H1 (cell line): ENCODE measurements around the gene SYK. TPM values are rescaled to one million over a fixed set of nuclear protein-coding genes. Genes with fewer than 3 reads are reported as not detected.

Experiments
- CTCF ChIA-PET: fragments of 300-600 bp; sonication (Branson Sonifier 250); formaldehyde crosslinking; loops from one replicate; lab custom pipeline; 2021; ENCODE audit not compliant: partially characterized antibody; lab: Charles Lee
- POLR2A ChIA-PET: fragments of 300-600 bp; sonication (Branson Sonifier 250); formaldehyde crosslinking; loops from one replicate; lab custom pipeline; 2021; ENCODE audit warnings: inconsistent platforms; ENCODE audit not compliant: partially characterized antibody; lab: Charles Lee
- DNase-seq, 2 experiments: peaks; one replicate each; pipeline versions ENCODE4 v3.0.0 to v3.0.0-alpha.2; 2010 to 2022; ENCODE audit warnings: low spot score in 2 of 2, low read depth in 1 of 2, mixed read lengths in 1 of 2
- FAIRE-seq: peaks from 2 replicates; lab custom pipeline; 2011; peaks lifted over from hg19 to GRCh38; lab: Jason Lieb, UNC
- H2AFZ ChIP-seq: 2 replicates; pipeline ENCODE4 v1.8.1; 2012; ENCODE audit warnings: low read length, inconsistent platforms
- H2AK5ac ChIP-seq: 2 replicates; pipeline ENCODE4 v1.6.1; 2013; ENCODE audit warnings: low read depth, low read length
- H2BK120ac ChIP-seq: replicated peaks from 2 replicates; pipeline ENCODE3; 2013; ENCODE audit warnings: low read depth, low read length, inconsistent platforms
- H2BK12ac ChIP-seq: 2 replicates; pipeline ENCODE4 v1.6.1; 2013; ENCODE audit warnings: low read depth, low read length
- H2BK15ac ChIP-seq: 2 replicates; pipeline ENCODE4 v1.6.1; 2013; ENCODE audit warnings: low read length
- H2BK20ac ChIP-seq: 2 replicates; pipeline ENCODE4 v1.6.1; 2013; ENCODE audit warnings: low read length
- H2BK5ac ChIP-seq: 2 replicates; pipeline ENCODE4 v1.6.1; 2013; ENCODE audit warnings: low read depth, low read length
- H3K14ac ChIP-seq: 2 replicates; pipeline ENCODE4 v1.6.1; 2013; ENCODE audit warnings: inconsistent platforms; ENCODE audit not compliant: insufficient read length
- H3K18ac ChIP-seq: 2 replicates; pipeline ENCODE4 v1.6.1; 2013; ENCODE audit warnings: low read length; ENCODE audit errors: extremely low read depth
- H3K23ac ChIP-seq: 2 replicates; pipeline ENCODE4 v1.6.1; 2013; ENCODE audit warnings: inconsistent platforms; ENCODE audit not compliant: insufficient read length
- H3K23me2 ChIP-seq: 2 replicates; pipeline ENCODE4 v1.6.1; 2013; ENCODE audit warnings: low read depth, low read length
- H3K27ac ChIP-seq: 2 replicates; pipeline ENCODE4 v1.6.1; 2011; ENCODE audit warnings: low read depth, low read length, inconsistent platforms
- H3K27me3 ChIP-seq, 4 experiments: replicated peaks in 1 of 4; 1 replicate in 1 of 4; 2 replicates in 3 of 4; pipeline versions ENCODE4 v1.6.1 to v1.8.1; 2011 to 2013; ENCODE audit warnings: low read length in 3 of 4, mild to moderate bottlenecking in 3 of 4, inconsistent platforms in 2 of 4, mixed read lengths in 2 of 4, moderate library complexity in 1 of 4; ENCODE audit not compliant: control insufficient read depth in 3 of 4, insufficient read depth in 3 of 4; ENCODE audit errors: extremely low read depth in 1 of 4
- H3K36me3 ChIP-seq, 4 experiments: 2 replicates each; pipeline versions ENCODE4 v1.6.1 to v1.8.1; 2011 to 2013; ENCODE audit warnings: mild to moderate bottlenecking in 4 of 4, low read length in 3 of 4, moderate library complexity in 2 of 4, control low read depth in 1 of 4, inconsistent platforms in 1 of 4; ENCODE audit not compliant: insufficient read depth in 4 of 4, control insufficient read depth in 2 of 4
- H3K4ac ChIP-seq: replicated peaks from 2 replicates; pipeline ENCODE3; 2013; ENCODE audit warnings: low read length, low read depth, mixed read lengths, inconsistent platforms; ENCODE audit not compliant: insufficient read length
- H3K4me1 ChIP-seq, 4 experiments: replicated peaks in 1 of 4; 1 replicate in 1 of 4; 2 replicates in 3 of 4; pipeline versions ENCODE4 v1.6.1 to v1.8.1; 2011 to 2013; ENCODE audit warnings: low read length in 3 of 4, inconsistent platforms in 2 of 4, mixed read lengths in 1 of 4; ENCODE audit not compliant: insufficient read depth in 4 of 4, control insufficient read depth in 3 of 4
- H3K4me2 ChIP-seq, 2 experiments: 2 replicates each; pipeline versions ENCODE4 v1.6.1 to v1.8.1; 2011 to 2013; ENCODE audit warnings: low read depth in 2 of 2, low read length in 2 of 2, control low read depth in 1 of 2, inconsistent platforms in 1 of 2, mild to moderate bottlenecking in 1 of 2; ENCODE audit not compliant: insufficient read depth in 1 of 2
- H3K4me3 ChIP-seq, 4 experiments: fragments of 200-600, 300-600 bp in 1 of 4; sonication (generic), shearing (Covaris generic), sonication (Bioruptor Twin) in 1 of 4; 2 replicates each; pipeline versions ENCODE4 v1.5.1 to v1.8.1; 2011 to 2016; ENCODE audit warnings: low read length in 4 of 4, low read depth in 3 of 4, control low read depth in 2 of 4, inconsistent platforms in 2 of 4, mild to moderate bottlenecking in 2 of 4, mixed read lengths in 1 of 4, moderate library complexity in 1 of 4; ENCODE audit not compliant: insufficient read depth in 2 of 4; ENCODE audit errors: extremely low read depth in 1 of 4
- H3K56ac ChIP-seq: replicated peaks from 2 replicates; pipeline ENCODE3; 2013; ENCODE audit warnings: low read depth, mild to moderate bottlenecking, mixed read lengths, low read length, inconsistent platforms; ENCODE audit not compliant: insufficient read length
- H3K79me1 ChIP-seq: 2 replicates; pipeline ENCODE4 v1.6.1; 2013; ENCODE audit warnings: low read depth, low read length, control low read depth
- H3K79me2 ChIP-seq, 2 experiments: 2 replicates each; pipeline versions ENCODE4 v1.6.1 to v1.8.1; 2012 to 2013; ENCODE audit warnings: low read length in 2 of 2, mild to moderate bottlenecking in 2 of 2, inconsistent platforms in 1 of 2; ENCODE audit not compliant: insufficient read depth in 2 of 2, control insufficient read depth in 1 of 2
- H3K9ac ChIP-seq, 4 experiments: replicated peaks in 1 of 4; 1 replicate in 1 of 4; 2 replicates in 3 of 4; pipeline versions ENCODE4 v1.6.1 to v1.8.1; 2011 to 2013; ENCODE audit warnings: low read depth in 3 of 4, low read length in 3 of 4, control low read depth in 2 of 4, mild to moderate bottlenecking in 2 of 4, moderate library complexity in 2 of 4, inconsistent platforms in 1 of 4; ENCODE audit errors: extremely low read depth in 1 of 4
- H3K9me3 ChIP-seq, 2 experiments: 2 replicates each; pipeline versions ENCODE4 v1.6.1 to v1.8.1; 2012 to 2013; ENCODE audit warnings: mild to moderate bottlenecking in 2 of 2, moderate library complexity in 2 of 2, control low read depth in 1 of 2, inconsistent platforms in 1 of 2, low read depth in 1 of 2, low read length in 1 of 2, mixed read lengths in 1 of 2; ENCODE audit not compliant: insufficient read depth in 2 of 2
- H4K20me1 ChIP-seq, 2 experiments: replicated peaks in 1 of 2; 2 replicates each; pipeline versions ENCODE3 to v1.8.1; 2011 to 2013; ENCODE audit warnings: inconsistent platforms in 2 of 2, low read length in 2 of 2, mild to moderate bottlenecking in 1 of 2; ENCODE audit not compliant: insufficient read depth in 2 of 2, control insufficient read depth in 1 of 2
- H4K5ac ChIP-seq: 2 replicates; pipeline ENCODE4 v1.6.1; 2013; ENCODE audit warnings: low read length, low read depth, mixed read lengths, inconsistent platforms; ENCODE audit not compliant: insufficient read length
- H4K8ac ChIP-seq: 2 replicates; pipeline ENCODE4 v1.8.0; 2013; ENCODE audit warnings: mild to moderate bottlenecking, moderate library complexity, low read length, inconsistent platforms; ENCODE audit not compliant: insufficient read depth; ENCODE audit errors: extremely low read depth
- H4K91ac ChIP-seq: replicated peaks from 2 replicates; pipeline ENCODE3; 2013; ENCODE audit warnings: low read length, mixed read lengths, inconsistent platforms; ENCODE audit not compliant: insufficient read length
- ATF2 ChIP-seq: IDR thresholded peaks from 2 replicates; pipeline ENCODE4 v1.6.1; 2012; ENCODE audit warnings: low read length, inconsistent platforms
- BCL11A ChIP-seq, 2 experiments: IDR thresholded peaks; one replicate each; pipeline ENCODE4 v1.6.1; 2011; ENCODE audit warnings: low read depth in 2 of 2, low read length in 2 of 2, mild to moderate bottlenecking in 2 of 2
- EP300 ChIP-seq, 2 experiments: IDR thresholded peaks; 1 replicate in 1 of 2; 2 replicates in 1 of 2; pipeline ENCODE4 v1.6.1; 2011 to 2012; ENCODE audit warnings: low read depth in 2 of 2, low read length in 2 of 2, mild to moderate bottlenecking in 2 of 2, borderline replicate concordance in 1 of 2, inconsistent platforms in 1 of 2, moderate library complexity in 1 of 2
- JUND ChIP-seq: IDR thresholded peaks from 2 replicates; pipeline ENCODE4 v1.6.1; 2011; ENCODE audit warnings: mild to moderate bottlenecking, improper control_type of control experiment, low read length
- KDM1A ChIP-seq: fragments of 200-600, 300-600 bp; sonication (generic); IDR thresholded peaks from 2 replicates; pipeline ENCODE4 v1.7.1; 2016; ENCODE audit warnings: mild to moderate bottlenecking, low read length, borderline replicate concordance
- NANOG ChIP-seq: IDR thresholded peaks from 2 replicates; pipeline ENCODE4 v1.6.1; 2011; ENCODE audit warnings: low read length, low read depth, mild to moderate bottlenecking, inconsistent platforms; ENCODE audit not compliant: insufficient read depth, poor library complexity, severe bottlenecking
- POLR2AphosphoS5 ChIP-seq: IDR thresholded peaks from 2 replicates; pipeline ENCODE4 v1.6.1; 2011; ENCODE audit warnings: low read depth, low read length
- RFX5 ChIP-seq: IDR thresholded peaks from 2 replicates; pipeline ENCODE4 v1.6.1; 2011; ENCODE audit warnings: low read depth, low read length, improper control_type of control experiment, borderline replicate concordance
- RXRA ChIP-seq: IDR thresholded peaks from 2 replicates; pipeline ENCODE4 v1.6.1; 2011; ENCODE audit warnings: low read depth, mild to moderate bottlenecking, low read length, moderate library complexity; ENCODE audit not compliant: insufficient read depth
- SP1 ChIP-seq: IDR thresholded peaks from 2 replicates; pipeline ENCODE4 v1.6.1; 2011; ENCODE audit warnings: low read depth, low read length
- SUZ12 ChIP-seq: fragments of 200-600 bp; sonication (generic); IDR thresholded peaks from 2 replicates; pipeline ENCODE4 v1.6.1; 2012; ENCODE audit warnings: mild to moderate bottlenecking, inconsistent platforms, low read length, moderate library complexity, mixed read lengths
- YY1 ChIP-seq: IDR thresholded peaks from 2 replicates; pipeline ENCODE4 v1.6.1; 2011; ENCODE audit warnings: low read depth, mild to moderate bottlenecking, low read length
- ZNF274 ChIP-seq: IDR thresholded peaks from 2 replicates; pipeline ENCODE4 v1.7.0; 2012; ENCODE audit warnings: low read length, borderline replicate concordance; ENCODE audit errors: extremely low read depth
- WGBS, 2 experiments: shearing (Covaris generic) in 1 of 2; methylation state at CpG; one replicate each; pipeline versions ENCODE4 v1.1.6 to v1.1.7; 2013 to 2015; ENCODE audit warnings: low lambda C conversion rate in 2 of 2, mixed read lengths in 2 of 2, inconsistent platforms in 1 of 2, low coverage in 1 of 2, missing lambda C conversion rate in 1 of 2; ENCODE audit not compliant: insufficient replicate concordance in 2 of 2, insufficient coverage in 1 of 2, insufficient read length in 1 of 2; ENCODE audit errors: extremely low coverage in 1 of 2, missing lambda C conversion rate in 1 of 2; 5-methylcytosine and 5-hydroxymethylcytosine counted together
- polyA plus RNA-seq, 7 experiments: library from polyadenylated mRNA; depleted of rRNA in 3 of 7; stranded (reverse) in 5 of 7; unstranded in 2 of 7; fragments of >200 nt in 5 of 7; fragments of 200-250 nt in 2 of 7; gene quantifications; 1 replicate in 5 of 7; 2 replicates in 1 of 7; 4 replicates in 1 of 7; pipeline versions ENCODE4 v1.2.1 to v1.2.3, GENCODE V29; 2011 to 2013; ENCODE audit warnings: missing spikeins in 2 of 7, mixed read lengths in 2 of 7
- total RNA-seq: library from RNA; stranded (reverse); fragmentation: NEBNext Ultra II Directional; extraction: Animal tissue kit (Norgen Biotek cat#: 25700); gene quantifications from 2 replicates; pipeline ENCODE4 v1.2.1, GENCODE V29; 2021

SYK gene
- total and polyA plus RNA-seq, 2 of the 8 experiments (the other 6 are each of a cell fraction or from before 2014, with no cell fraction given) = 1.5 to 4.4 TPM

- no peak overlapping the region for H2BK15ac ChIP-seq
- TF ChIP-seq RFX5 (no peak), EP300 (IDR thresholded peaks at IDR 0.05; ENCODE audit: borderline replicate concordance in 1 of 2, low read depth in 2 of 2, low read length in 2 of 2) (no peak), SUZ12 (no peak), JUND (no peak), NANOG (no peak), ATF2 (no peak), POLR2AphosphoS5 (no peak), KDM1A (no peak), ZNF274 (no peak), YY1 (no peak), RXRA (no peak), BCL11A (IDR thresholded peaks at IDR 0.05; ENCODE audit: low read depth in 2 of 2, low read length in 2 of 2) (no peak), SP1 (no peak)
These were observed 29.4 kb downstream of the SYK start for GRCh38 chr9:90830977-90831376.

More at GRCh38 chr9:90830977-90831376, 29.4 kb downstream of the SYK start:
- Histone ChIP-seq H2AFZ (no peak overlapping the region), H3K4me2 (no peak overlapping the region), H3K79me2 (no peaks in the 10 kb centered on the region), H2BK12ac (no peak overlapping the region), H3K36me3 (no peaks in the 10 kb centered on the region), H4K20me1 (no peaks in the 10 kb centered on the region), H3K9ac (no peak overlapping the region), H3K9me3 (no peaks in the 10 kb centered on the region), H3K56ac (no peak overlapping the region), H3K27ac (no peak overlapping the region), H2BK5ac (no peak overlapping the region), H3K23ac (no peak overlapping the region), H3K4me3 (no peak overlapping the region), H2BK120ac (no peak overlapping the region), H3K4me1 (no peaks in the 10 kb centered on the region), H4K8ac (no peak overlapping the region), H3K14ac (no peak overlapping the region), H3K79me1 (no peaks in the 10 kb centered on the region), H3K23me2 (no peaks in the 10 kb centered on the region), H2AK5ac (no peak overlapping the region), H2BK20ac (no peak overlapping the region), H3K4ac (no peak overlapping the region), H3K18ac (no peak overlapping the region), H4K91ac (no peak overlapping the region), H3K27me3 (no peaks in the 10 kb centered on the region; a peak in 1 of 7 replicates), H4K5ac (no peak overlapping the region)
- no peak for FAIRE-seq
- ChIA-PET POLR2A (no interaction called here), CTCF (interaction anchor here (0.7 kb wide), 1 partner anchor 613 kb away, joined by 3 read pairs; no protein-coding TSS in a partner anchor)
- 74% methylated on average over 3 of the region's 3 CpGs; no CpG with 5 or more reads in 1 of the 2 experiments for WGBS, 2 experiments
- DNase-seq = no peak
